Measurements from ENCODE around the gene MACO1.

Gene MACO1

DNA sequence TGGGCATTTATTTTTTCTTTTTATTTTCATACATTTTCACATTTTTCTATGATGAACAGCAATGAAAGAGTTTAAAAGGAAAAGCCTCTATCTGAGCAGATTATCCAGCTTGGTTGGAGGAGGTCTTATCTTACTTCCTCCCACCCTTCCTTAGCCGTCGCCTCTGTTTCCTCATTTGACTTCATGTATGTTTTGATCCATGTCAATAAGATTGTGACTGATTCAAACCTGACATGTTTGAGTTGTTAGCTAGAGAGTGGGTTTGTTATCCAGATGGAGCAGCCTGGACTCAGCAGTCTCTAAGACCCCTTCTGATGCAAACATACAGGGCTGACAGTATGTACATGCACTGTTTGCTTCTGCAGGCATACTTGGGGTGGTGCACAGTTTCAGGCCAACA lies 31.2 kb downstream of the MACO1 start:
- Histone ChIP-seq H3K27ac (no peak overlapping the region), H3K36me3 (peaks cover 0 to 24% (median 23%) of the 10 kb centered on the region in 3 donors), H3K9me3 (no peaks in the 10 kb centered on the region), H3K4me3 (no peak overlapping the region), H3K4me1 (peaks cover 0 to 63% (median 17%) of the 10 kb centered on the region in 4 donors), H3K27me3 (no peaks in the 10 kb centered on the region)
- TF ChIP-seq, protein P1, sequence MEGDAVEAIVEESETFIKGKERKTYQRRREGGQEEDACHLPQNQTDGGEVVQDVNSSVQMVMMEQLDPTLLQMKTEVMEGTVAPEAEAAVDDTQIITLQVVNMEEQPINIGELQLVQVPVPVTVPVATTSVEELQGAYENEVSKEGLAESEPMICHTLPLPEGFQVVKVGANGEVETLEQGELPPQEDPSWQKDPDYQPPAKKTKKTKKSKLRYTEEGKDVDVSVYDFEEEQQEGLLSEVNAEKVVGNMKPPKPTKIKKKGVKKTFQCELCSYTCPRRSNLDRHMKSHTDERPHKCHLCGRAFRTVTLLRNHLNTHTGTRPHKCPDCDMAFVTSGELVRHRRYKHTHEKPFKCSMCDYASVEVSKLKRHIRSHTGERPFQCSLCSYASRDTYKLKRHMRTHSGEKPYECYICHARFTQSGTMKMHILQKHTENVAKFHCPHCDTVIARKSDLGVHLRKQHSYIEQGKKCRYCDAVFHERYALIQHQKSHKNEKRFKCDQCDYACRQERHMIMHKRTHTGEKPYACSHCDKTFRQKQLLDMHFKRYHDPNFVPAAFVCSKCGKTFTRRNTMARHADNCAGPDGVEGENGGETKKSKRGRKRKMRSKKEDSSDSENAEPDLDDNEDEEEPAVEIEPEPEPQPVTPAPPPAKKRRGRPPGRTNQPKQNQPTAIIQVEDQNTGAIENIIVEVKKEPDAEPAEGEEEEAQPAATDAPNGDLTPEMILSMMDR (IDR thresholded peaks at IDR 0.05): no peak
- intact Hi-C loops (cut with DNase I; ENCODE audit: low total_unique reads): no loop called here
- no peak for DNase-seq

DNA sequence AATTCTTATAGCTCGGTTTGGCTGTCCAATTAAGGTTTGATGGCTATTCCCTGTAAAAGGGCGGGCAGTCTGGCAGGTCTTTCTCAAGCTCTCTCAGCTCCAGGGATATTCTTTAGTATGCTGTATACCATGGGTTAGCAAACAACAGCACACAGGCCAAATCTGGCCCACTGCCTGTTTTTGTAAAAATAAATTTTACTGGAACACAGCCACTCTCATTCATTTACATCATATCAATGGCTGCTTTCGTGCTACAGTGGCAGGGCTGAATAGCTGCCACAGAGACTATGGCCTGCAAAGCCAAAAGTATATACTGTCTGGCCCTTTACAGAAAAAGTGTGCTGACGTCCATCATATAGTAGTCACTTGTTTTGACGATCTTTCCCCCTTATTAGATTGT lies 32.0 kb downstream of the MACO1 start:
- Histone ChIP-seq H3K27ac (no peak overlapping the region), H3K36me3 (peaks cover 0 to 24% (median 22%) of the 10 kb centered on the region in 3 donors), H3K4me3 (no peak overlapping the region), H3K4me1 (peaks cover 0 to 67% (median 17%) of the 10 kb centered on the region in 4 donors), H3K27me3 (no peaks in the 10 kb centered on the region), H3K9me3 (no peaks in the 10 kb centered on the region)
- intact Hi-C loops (cut with DNase I; ENCODE audit: low total_unique reads): no loop called here
- DNase-seq: no peak
- TF ChIP-seq, protein P1 (IDR thresholded peaks at IDR 0.05): no peak

DNA sequence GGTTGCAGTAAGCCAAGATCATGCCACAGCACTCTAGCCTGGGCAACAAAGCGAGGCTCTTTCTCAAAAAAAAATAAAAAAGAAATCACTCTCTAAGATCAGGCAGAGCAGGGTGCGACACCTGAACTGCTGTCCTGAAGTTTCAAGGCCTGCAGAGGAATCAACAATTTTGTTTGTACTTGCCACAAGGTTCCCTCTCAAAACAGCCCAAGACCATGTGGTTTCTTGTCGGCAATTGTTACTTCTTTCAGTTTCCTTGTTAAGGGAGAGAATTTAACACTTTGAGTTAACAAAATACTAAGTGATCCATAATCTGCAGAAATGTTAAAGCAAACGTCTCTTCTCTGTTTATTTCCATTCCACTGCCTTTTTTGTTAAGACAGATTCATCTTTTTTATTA lies 36.5 kb downstream of the MACO1 start:
- no peaks in the 10 kb centered on the region for H3K9me3 ChIP-seq
- no peaks in the 10 kb centered on the region for H3K27me3 ChIP-seq
- no peak overlapping the region for H3K4me3 ChIP-seq
- no peak overlapping the region for H3K27ac ChIP-seq
- DNase-seq: no peak
- peaks cover 0 to 55% (median 14%) of the 10 kb centered on the region in 4 donors for H3K4me1 ChIP-seq
- H3K36me3 ChIP-seq: no peaks in the 10 kb centered on the region
- intact Hi-C loops (cut with DNase I; ENCODE audit: low total_unique reads): no loop called here
- TF ChIP-seq, protein P1 (IDR thresholded peaks at IDR 0.05): no peak

DNA sequence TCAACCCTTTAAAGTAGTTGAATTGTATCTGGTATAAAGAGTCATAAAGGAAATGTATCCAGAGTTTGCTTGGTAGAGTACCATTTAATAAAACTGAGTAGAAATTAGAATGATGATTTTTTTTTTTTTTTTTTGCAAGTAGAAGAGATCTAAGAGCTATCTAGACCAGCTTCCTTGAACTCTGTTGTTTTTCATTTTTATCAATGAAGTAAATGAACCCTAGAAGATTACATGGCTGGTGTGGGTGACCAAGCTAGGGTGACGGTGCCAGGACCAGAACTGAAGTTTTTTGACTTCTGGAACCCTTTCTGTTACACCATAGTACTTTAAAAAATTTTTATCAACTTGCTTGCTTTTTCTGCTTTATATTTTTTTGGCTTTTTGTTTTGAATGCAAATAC lies 36.9 kb downstream of the MACO1 start:
- DNase-seq: no peak
- no peaks in the 10 kb centered on the region for H3K36me3 ChIP-seq
- intact Hi-C loops (cut with DNase I; ENCODE audit: low total_unique reads): no loop called here
- no peaks in the 10 kb centered on the region for H3K9me3 ChIP-seq
- H3K4me1 ChIP-seq: peaks cover 0 to 55% (median 13%) of the 10 kb centered on the region in 4 donors
- H3K27ac ChIP-seq: no peak overlapping the region
- no peaks in the 10 kb centered on the region for H3K27me3 ChIP-seq
- no peak overlapping the region for H3K4me3 ChIP-seq
- TF ChIP-seq, protein P1 (IDR thresholded peaks at IDR 0.05): no peak

DNA sequence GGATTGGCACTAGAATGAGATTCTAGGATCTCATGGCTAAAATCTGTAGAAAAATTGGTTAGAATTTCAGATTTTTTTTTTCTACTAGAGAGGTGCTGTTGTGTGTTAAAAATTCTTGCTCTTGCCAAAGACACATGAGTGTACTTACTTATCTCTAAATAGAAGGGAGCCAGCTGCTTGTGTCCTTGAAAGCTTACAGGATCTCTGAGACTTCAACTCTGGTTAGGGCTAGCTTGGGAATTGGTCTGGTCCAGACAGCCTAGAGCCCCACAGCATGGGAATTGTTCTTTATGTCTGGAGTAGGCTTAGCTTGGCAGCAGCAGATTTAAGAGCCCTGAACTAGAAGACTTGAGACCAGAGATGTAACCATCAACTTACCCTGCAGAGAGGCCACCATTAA lies 37.3 kb downstream of the MACO1 start:
- Histone ChIP-seq H3K27ac (no peak overlapping the region), H3K4me3 (no peak overlapping the region), H3K9me3 (no peaks in the 10 kb centered on the region), H3K36me3 (no peaks in the 10 kb centered on the region), H3K4me1 (peaks cover 0 to 53% (median 11%) of the 10 kb centered on the region in 4 donors), H3K27me3 (no peaks in the 10 kb centered on the region)
- no peak for DNase-seq
- intact Hi-C loops (cut with DNase I; ENCODE audit: low total_unique reads): no loop called here
- TF ChIP-seq, protein P1 (IDR thresholded peaks at IDR 0.05): no peak

DNA sequence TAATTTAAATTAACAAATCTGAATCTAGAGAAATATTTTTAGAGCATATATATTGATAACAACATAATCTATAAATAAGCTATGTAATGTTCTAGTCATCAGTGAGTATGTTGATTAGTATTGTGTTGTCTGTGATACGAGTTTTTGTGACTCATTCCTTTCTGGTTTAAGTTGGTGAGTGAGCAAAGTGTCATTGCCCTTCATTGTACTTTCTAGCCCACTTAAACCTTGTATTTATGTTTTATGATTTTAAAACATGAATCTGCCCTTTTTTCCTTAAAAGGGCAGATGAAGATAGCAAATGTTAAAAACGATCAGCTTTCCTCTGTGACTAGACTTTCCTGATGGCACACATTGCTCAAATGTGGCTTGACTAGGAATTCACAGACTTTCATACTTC lies 38.5 kb downstream of the MACO1 start:
- Histone ChIP-seq H3K4me3 (no peak overlapping the region), H3K27me3 (no peaks in the 10 kb centered on the region), H3K9me3 (no peaks in the 10 kb centered on the region), H3K36me3 (no peaks in the 10 kb centered on the region), H3K27ac (no peak overlapping the region), H3K4me1 (peaks cover 0 to 53% (median 15%) of the 10 kb centered on the region in 4 donors)
- intact Hi-C loops (cut with DNase I; ENCODE audit: low total_unique reads): no loop called here
- TF ChIP-seq, protein P1 (IDR thresholded peaks at IDR 0.05): no peak
- no peak for DNase-seq

Measured in tibial artery (tissue), 4 donors.